Muscle layer of colon (tissue), 2 donors: ENCODE measurements around the gene CNTF.

ENCODE experiments used
- H3K27ac ChIP-seq: one replicate; pipeline ENCODE4 v1.7.0; 2013; ENCODE audit warnings: low read depth, mild to moderate bottlenecking, low read length, moderate library complexity
- H3K27me3 ChIP-seq, 2 donors: one replicate each; pipeline ENCODE4 v1.7.0; 2013; ENCODE audit warnings: low read length in 2 of 2, mild to moderate bottlenecking in 2 of 2; ENCODE audit not compliant: insufficient read depth in 2 of 2, control insufficient read depth in 1 of 2
- H3K36me3 ChIP-seq: one replicate; pipeline ENCODE4 v1.7.0; 2013; ENCODE audit warnings: mild to moderate bottlenecking, low read length; ENCODE audit not compliant: insufficient read depth
- H3K4me1 ChIP-seq: one replicate; pipeline ENCODE4 v1.7.0; 2013; ENCODE audit warnings: mild to moderate bottlenecking, low read length; ENCODE audit not compliant: insufficient read depth
- H3K4me3 ChIP-seq, 2 donors: one replicate each; pipeline ENCODE4 v1.7.0; 2013; ENCODE audit warnings: low read length in 2 of 2, low read depth in 1 of 2, mild to moderate bottlenecking in 1 of 2, moderate library complexity in 1 of 2
- H3K9ac ChIP-seq: one replicate; pipeline ENCODE4 v1.7.0; 2013; ENCODE audit warnings: low read length
- H3K9me3 ChIP-seq: one replicate; pipeline ENCODE4 v1.7.0; 2013; ENCODE audit warnings: mild to moderate bottlenecking, low read length
- donor health status: abdominal sarcoma.
- donor health status: Adenocarcinoma of cecum.

Gene CNTF

GRCh38 chr11:58649623-58650022, 27.2 kb downstream of the CNTF start:
- H3K27me3 ChIP-seq: no peaks in the 10 kb centered on the region
- H3K9ac ChIP-seq: no peak overlapping the region
- H3K4me3 ChIP-seq: no peak overlapping the region
- H3K27ac ChIP-seq: no peak overlapping the region
- no peaks in the 10 kb centered on the region for H3K36me3 ChIP-seq
- no peaks in the 10 kb centered on the region for H3K9me3 ChIP-seq
- no peaks in the 10 kb centered on the region for H3K4me1 ChIP-seq

GRCh38 chr11:58650496-58650895, 28.0 kb downstream of the CNTF start:
- Histone ChIP-seq H3K27ac (no peak overlapping the region), H3K36me3 (no peaks in the 10 kb centered on the region), H3K9ac (no peak overlapping the region), H3K4me1 (no peaks in the 10 kb centered on the region), H3K9me3 (no peaks in the 10 kb centered on the region), H3K27me3 (no peaks in the 10 kb centered on the region), H3K4me3 (no peak overlapping the region)

- no peak overlapping the region for H3K4me3 ChIP-seq
Observed at GRCh38 chr11:58652726-58653280, 30.3 kb downstream of the CNTF start.

GRCh38 chr11:58654079-58654907, 31.8 kb downstream of the CNTF start:
- H3K4me3 ChIP-seq: no peak overlapping the region
- no peaks in the 10 kb centered on the region for H3K4me1 ChIP-seq
- H3K27me3 ChIP-seq: no peaks in the 10 kb centered on the region
- H3K27ac ChIP-seq: no peak overlapping the region
- H3K36me3 ChIP-seq: no peaks in the 10 kb centered on the region
- no peaks in the 10 kb centered on the region for H3K9me3 ChIP-seq
- H3K9ac ChIP-seq: no peak overlapping the region

More at GRCh38 chr11:58652726-58653280, 30.3 kb downstream of the CNTF start:
- Histone ChIP-seq H3K27ac (no peak overlapping the region), H3K4me1 (no peaks in the 10 kb centered on the region), H3K27me3 (no peaks in the 10 kb centered on the region), H3K36me3 (no peaks in the 10 kb centered on the region), H3K9me3 (no peaks in the 10 kb centered on the region), H3K9ac (no peak overlapping the region)

GRCh38 chr11:58654908-58655296, 32.4 kb downstream of the CNTF start:
- no peak overlapping the region for H3K4me3 ChIP-seq
- no peak overlapping the region for H3K9ac ChIP-seq
- H3K4me1 ChIP-seq: no peaks in the 10 kb centered on the region
- H3K27ac ChIP-seq: no peak overlapping the region
- no peaks in the 10 kb centered on the region for H3K36me3 ChIP-seq
- no peaks in the 10 kb centered on the region for H3K9me3 ChIP-seq
- no peaks in the 10 kb centered on the region for H3K27me3 ChIP-seq

GRCh38 chr11:58656348-58656747, 33.9 kb downstream of the CNTF start:
- Histone ChIP-seq H3K27me3 (no peaks in the 10 kb centered on the region), H3K36me3 (no peaks in the 10 kb centered on the region), H3K9me3 (no peaks in the 10 kb centered on the region), H3K27ac (no peak overlapping the region), H3K4me1 (no peaks in the 10 kb centered on the region), H3K9ac (no peak overlapping the region), H3K4me3 (no peak overlapping the region)

- Histone ChIP-seq H3K27ac (no peak overlapping the region), H3K27me3 (no peaks in the 10 kb centered on the region), H3K9ac (no peak overlapping the region), H3K9me3 (no peaks in the 10 kb centered on the region), H3K4me3 (no peak overlapping the region), H3K4me1 (no peaks in the 10 kb centered on the region), H3K36me3 (no peaks in the 10 kb centered on the region)
Observed at GRCh38 chr11:58658623-58659022, 36.2 kb downstream of the CNTF start.

- no peak overlapping the region for H3K27ac ChIP-seq
- H3K4me1 ChIP-seq: no peaks in the 10 kb centered on the region
- H3K9me3 ChIP-seq: no peaks in the 10 kb centered on the region
- H3K4me3 ChIP-seq: no peak overlapping the region
- H3K27me3 ChIP-seq: no peaks in the 10 kb centered on the region
- H3K36me3 ChIP-seq: no peaks in the 10 kb centered on the region
- H3K9ac ChIP-seq: no peak overlapping the region
Observed at GRCh38 chr11:58659404-58659803, 36.9 kb downstream of the CNTF start.

GRCh38 chr11:58659910-58660570, 37.6 kb downstream of the CNTF start:
- no peaks in the 10 kb centered on the region for H3K36me3 ChIP-seq
- H3K27ac ChIP-seq: no peak overlapping the region
- no peaks in the 10 kb centered on the region for H3K4me1 ChIP-seq
- H3K4me3 ChIP-seq: no peak overlapping the region
- no peaks in the 10 kb centered on the region for H3K27me3 ChIP-seq
- H3K9ac ChIP-seq: no peak overlapping the region
- H3K9me3 ChIP-seq: no peaks in the 10 kb centered on the region

GRCh38 chr11:58671983-58672633, 49.6 kb downstream of the CNTF start:
- no peak overlapping the region for H3K27ac ChIP-seq
- H3K4me1 ChIP-seq: no peaks in the 10 kb centered on the region
- no peak overlapping the region for H3K9ac ChIP-seq
- no peaks in the 10 kb centered on the region for H3K36me3 ChIP-seq
- H3K4me3 ChIP-seq: no peak overlapping the region
- H3K27me3 ChIP-seq: no peaks in the 10 kb centered on the region
- H3K9me3 ChIP-seq: no peaks in the 10 kb centered on the region

- Histone ChIP-seq H3K9me3 (no peaks in the 10 kb centered on the region), H3K4me3 (no peak overlapping the region), H3K27ac (no peak overlapping the region), H3K27me3 (no peaks in the 10 kb centered on the region), H3K9ac (no peak overlapping the region), H3K4me1 (no peaks in the 10 kb centered on the region), H3K36me3 (no peaks in the 10 kb centered on the region)
Observed at GRCh38 chr11:58674609-58675008, 52.1 kb downstream of the CNTF start.
